Ectodermal cell (in vitro differentiated cells): ENCODE results near the gene XYLB.
A peak's percentile ranks its signal among the peaks of the same experiment; 100 is the strongest.

Experiments used
- H3K27ac ChIP-seq: 2 replicates; pipeline ENCODE4 v1.7.0; 2013; ENCODE audit warnings: mild to moderate bottlenecking, low read depth, low read length; ENCODE audit not compliant: insufficient read depth, poor library complexity, severe bottlenecking
- H3K27me3 ChIP-seq: 2 replicates; pipeline ENCODE4 v1.7.0; 2013; ENCODE audit warnings: mild to moderate bottlenecking, low read length; ENCODE audit not compliant: insufficient read depth, control insufficient read depth, poor library complexity, severe bottlenecking
- H3K36me3 ChIP-seq: one replicate; pipeline ENCODE4 v1.7.0; 2013; ENCODE audit warnings: low read length; ENCODE audit not compliant: control insufficient read depth, insufficient read depth
- H3K4me1 ChIP-seq: one replicate; pipeline ENCODE4 v1.7.0; 2013; ENCODE audit warnings: low read length; ENCODE audit not compliant: control insufficient read depth, insufficient read depth
- H3K4me3 ChIP-seq: 2 replicates; pipeline ENCODE4 v1.7.0; 2013; ENCODE audit warnings: low read depth, low read length, control low read depth; ENCODE audit not compliant: insufficient read depth
- H3K9me3 ChIP-seq: 2 replicates; pipeline ENCODE4 v1.7.0; 2013; ENCODE audit warnings: mild to moderate bottlenecking, low read length, moderate library complexity; ENCODE audit not compliant: control insufficient read depth
- WGBS, 2 experiments: methylation state at CpG; one replicate each; pipeline ENCODE4 v1.1.7; 2013; ENCODE audit warnings: missing lambda C conversion rate in 2 of 2; 5-methylcytosine and 5-hydroxymethylcytosine counted together

XYLB gene

GRCh38 chr3:38454178-38454883 is 107.7 kb downstream of the XYLB start:
- Histone ChIP-seq H3K4me1 (peaks cover 10% of the 10 kb centered on the region), H3K27me3 (no peaks in the 10 kb centered on the region), H3K9me3 (no peaks in the 10 kb centered on the region), H3K27ac (peak overlapping the region; percentile 95), H3K4me3 (peak overlapping the region; percentile 94), H3K36me3 (no peaks in the 10 kb centered on the region)
- 0% methylated on average over 78 of the region's 78 CpGs for WGBS, 2 experiments

- H3K27me3 ChIP-seq: no peaks in the 10 kb centered on the region
- peaks cover 13% of the 10 kb centered on the region for H3K4me1 ChIP-seq
- WGBS, 2 experiments: 1% methylated on average over 72 of the region's 72 CpGs
- H3K27ac ChIP-seq: peak overlapping the region; percentile 95
- peak overlapping the region; percentile 94 for H3K4me3 ChIP-seq
- H3K9me3 ChIP-seq: no peaks in the 10 kb centered on the region
- H3K36me3 ChIP-seq: no peaks in the 10 kb centered on the region
Measured at GRCh38 chr3:38454884-38455638, 108.5 kb downstream of the XYLB start.

- Histone ChIP-seq H3K4me3 (peak overlapping the region; percentile 94), H3K27me3 (no peaks in the 10 kb centered on the region), H3K9me3 (no peaks in the 10 kb centered on the region), H3K36me3 (no peaks in the 10 kb centered on the region), H3K4me1 (peaks cover 13% of the 10 kb centered on the region), H3K27ac (peak overlapping the region; percentile 95)
- WGBS, 2 experiments: 6 to 8% methylated on average over 15 of the region's 15 CpGs
Measured at GRCh38 chr3:38455639-38456430, 109.2 kb downstream of the XYLB start.

GRCh38 chr3:38457111-38458003 is 110.8 kb downstream of the XYLB start:
- Histone ChIP-seq H3K36me3 (no peaks in the 10 kb centered on the region), H3K27ac (no peak overlapping the region), H3K9me3 (no peaks in the 10 kb centered on the region), H3K27me3 (no peaks in the 10 kb centered on the region), H3K4me1 (peaks cover 13% of the 10 kb centered on the region), H3K4me3 (no peak overlapping the region)
- 92 to 93% methylated on average over 9 of the region's 9 CpGs for WGBS, 2 experiments

- H3K9me3 ChIP-seq: no peaks in the 10 kb centered on the region
- 86 to 87% methylated on average over 13 of the region's 13 CpGs for WGBS, 2 experiments
- no peaks in the 10 kb centered on the region for H3K27me3 ChIP-seq
- H3K27ac ChIP-seq: no peak overlapping the region
- H3K36me3 ChIP-seq: no peaks in the 10 kb centered on the region
- peaks cover 13% of the 10 kb centered on the region for H3K4me1 ChIP-seq
- no peak overlapping the region for H3K4me3 ChIP-seq
Measured at GRCh38 chr3:38458796-38459498, 112.4 kb downstream of the XYLB start.

- 94 to 96% methylated on average over 10 of the region's 10 CpGs for WGBS, 2 experiments
- Histone ChIP-seq H3K4me1 (peaks cover 13% of the 10 kb centered on the region), H3K27ac (no peak overlapping the region), H3K4me3 (no peak overlapping the region), H3K27me3 (no peaks in the 10 kb centered on the region), H3K36me3 (no peaks in the 10 kb centered on the region), H3K9me3 (no peaks in the 10 kb centered on the region)
Measured at GRCh38 chr3:38459499-38460048, 113.0 kb downstream of the XYLB start.

GRCh38 chr3:38460377-38461270 is 114.0 kb downstream of the XYLB start:
- 96% methylated on average over 12 of the region's 12 CpGs for WGBS, 2 experiments
- no peaks in the 10 kb centered on the region for H3K36me3 ChIP-seq
- H3K4me1 ChIP-seq: peaks cover 13% of the 10 kb centered on the region
- H3K27ac ChIP-seq: no peak overlapping the region
- no peaks in the 10 kb centered on the region for H3K27me3 ChIP-seq
- H3K9me3 ChIP-seq: no peaks in the 10 kb centered on the region
- H3K4me3 ChIP-seq: no peak overlapping the region
